GM12891 (cell line): ENCODE measurements around the gene SPG11.
"Not testable (repeated sequence)": the region's sequence is repeated elsewhere in the genome, so short reads cannot be mapped to it uniquely, and the experiment has no call there.

Experiments
- PAX5 ChIP-seq: IDR thresholded peaks from 2 replicates; pipeline ENCODE4 v1.6.1; 2011; ENCODE audit warnings: low read length, moderate library complexity, mild to moderate bottlenecking; ENCODE audit not compliant: insufficient read depth, severe bottlenecking
- POLR2A ChIP-seq: IDR thresholded peaks from 2 replicates; pipeline ENCODE4 v1.6.1; 2011; ENCODE audit warnings: low read depth, low read length, control low read depth
- POLR2AphosphoS5 ChIP-seq: IDR thresholded peaks from 2 replicates; pipeline ENCODE4 v1.6.1; 2011; ENCODE audit warnings: low read depth, low read length, control low read depth
- SPI1 ChIP-seq: IDR thresholded peaks from 2 replicates; pipeline ENCODE4 v1.6.1; 2011; ENCODE audit warnings: low read depth, low read length, control low read depth
- TAF1 ChIP-seq: IDR thresholded peaks from 2 replicates; pipeline ENCODE4 v1.6.1; 2011; ENCODE audit warnings: low read depth, low read length, control low read depth

DNA sequence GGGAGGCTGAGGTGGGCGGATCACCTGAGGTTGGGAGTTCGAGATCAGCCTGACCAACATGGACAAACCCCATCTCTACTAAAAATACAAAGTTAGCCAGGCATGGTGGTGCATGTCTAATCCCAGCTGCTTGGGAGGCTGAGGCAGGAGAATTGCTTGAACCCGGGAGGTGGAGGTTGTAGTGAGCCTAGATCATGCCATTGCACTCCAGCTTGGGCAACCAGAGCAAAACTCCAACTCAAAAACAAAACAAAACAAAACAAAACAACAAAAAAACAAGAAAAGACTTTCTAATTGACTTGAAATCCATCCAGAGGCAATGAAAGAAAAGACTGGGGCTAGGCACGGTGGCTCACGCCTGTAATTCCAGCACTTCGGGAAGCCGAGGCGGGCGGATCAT, 114.3 kb downstream of the SPG11 start:
- not testable (repeated sequence) for TF ChIP-seq POLR2AphosphoS5, SPI1, POLR2A, TAF1, PAX5
